Measurements from ENCODE around the gene PRDM15.

The PRDM15 gene, protein sequence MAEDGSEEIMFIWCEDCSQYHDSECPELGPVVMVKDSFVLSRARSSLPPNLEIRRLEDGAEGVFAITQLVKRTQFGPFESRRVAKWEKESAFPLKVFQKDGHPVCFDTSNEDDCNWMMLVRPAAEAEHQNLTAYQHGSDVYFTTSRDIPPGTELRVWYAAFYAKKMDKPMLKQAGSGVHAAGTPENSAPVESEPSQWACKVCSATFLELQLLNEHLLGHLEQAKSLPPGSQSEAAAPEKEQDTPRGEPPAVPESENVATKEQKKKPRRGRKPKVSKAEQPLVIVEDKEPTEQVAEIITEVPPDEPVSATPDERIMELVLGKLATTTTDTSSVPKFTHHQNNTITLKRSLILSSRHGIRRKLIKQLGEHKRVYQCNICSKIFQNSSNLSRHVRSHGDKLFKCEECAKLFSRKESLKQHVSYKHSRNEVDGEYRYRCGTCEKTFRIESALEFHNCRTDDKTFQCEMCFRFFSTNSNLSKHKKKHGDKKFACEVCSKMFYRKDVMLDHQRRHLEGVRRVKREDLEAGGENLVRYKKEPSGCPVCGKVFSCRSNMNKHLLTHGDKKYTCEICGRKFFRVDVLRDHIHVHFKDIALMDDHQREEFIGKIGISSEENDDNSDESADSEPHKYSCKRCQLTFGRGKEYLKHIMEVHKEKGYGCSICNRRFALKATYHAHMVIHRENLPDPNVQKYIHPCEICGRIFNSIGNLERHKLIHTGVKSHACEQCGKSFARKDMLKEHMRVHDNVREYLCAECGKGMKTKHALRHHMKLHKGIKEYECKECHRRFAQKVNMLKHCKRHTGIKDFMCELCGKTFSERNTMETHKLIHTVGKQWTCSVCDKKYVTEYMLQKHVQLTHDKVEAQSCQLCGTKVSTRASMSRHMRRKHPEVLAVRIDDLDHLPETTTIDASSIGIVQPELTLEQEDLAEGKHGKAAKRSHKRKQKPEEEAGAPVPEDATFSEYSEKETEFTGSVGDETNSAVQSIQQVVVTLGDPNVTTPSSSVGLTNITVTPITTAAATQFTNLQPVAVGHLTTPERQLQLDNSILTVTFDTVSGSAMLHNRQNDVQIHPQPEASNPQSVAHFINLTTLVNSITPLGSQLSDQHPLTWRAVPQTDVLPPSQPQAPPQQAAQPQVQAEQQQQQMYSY

DNA sequence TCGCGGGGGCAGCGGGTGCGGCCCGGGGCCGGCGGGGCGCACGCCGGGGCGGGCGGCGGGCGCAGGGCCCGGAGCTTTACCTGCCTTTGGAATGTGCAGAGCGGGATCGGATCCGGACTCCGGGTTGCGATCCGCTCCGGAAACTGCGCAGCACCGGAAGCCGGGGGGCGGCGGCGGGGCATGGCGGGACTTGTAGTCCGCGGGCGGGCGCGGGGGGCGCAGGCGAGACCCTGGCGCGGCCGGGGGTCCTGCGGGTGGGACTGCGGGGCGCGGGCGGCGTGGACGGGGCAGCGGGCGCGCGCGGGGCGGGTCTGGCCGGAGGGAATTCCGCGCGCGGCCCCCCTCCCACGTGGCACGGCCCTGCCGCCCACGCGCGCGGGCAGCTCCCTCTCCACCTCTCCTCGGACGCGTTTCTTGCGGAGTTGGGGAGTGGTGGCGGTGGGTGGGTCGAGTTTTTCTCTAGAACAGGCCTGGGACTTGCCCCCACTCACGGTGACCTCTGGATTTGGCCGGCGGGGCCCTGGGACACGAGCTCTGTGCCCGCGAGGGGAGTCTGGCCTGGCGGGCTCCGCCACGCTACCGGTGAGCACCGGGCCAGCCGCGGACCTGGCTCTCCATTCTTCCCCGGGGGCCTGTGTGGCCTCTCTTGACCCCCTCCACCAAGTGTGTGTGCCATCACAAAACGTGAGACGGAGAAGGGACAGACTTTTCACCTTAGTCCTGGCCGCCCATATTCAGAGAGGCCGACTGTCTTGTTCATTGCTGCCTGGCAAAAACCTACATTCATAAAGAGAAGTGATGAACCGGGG, at the start of gene PRDM15:
TSS of gene PRDM15 (minus strand) at position 155 of the 809 bp plus-strand sequence. CDS start 18,981 bp downstream, outside the sequence.
- DNase-seq: peak; percentile 78

DNA sequence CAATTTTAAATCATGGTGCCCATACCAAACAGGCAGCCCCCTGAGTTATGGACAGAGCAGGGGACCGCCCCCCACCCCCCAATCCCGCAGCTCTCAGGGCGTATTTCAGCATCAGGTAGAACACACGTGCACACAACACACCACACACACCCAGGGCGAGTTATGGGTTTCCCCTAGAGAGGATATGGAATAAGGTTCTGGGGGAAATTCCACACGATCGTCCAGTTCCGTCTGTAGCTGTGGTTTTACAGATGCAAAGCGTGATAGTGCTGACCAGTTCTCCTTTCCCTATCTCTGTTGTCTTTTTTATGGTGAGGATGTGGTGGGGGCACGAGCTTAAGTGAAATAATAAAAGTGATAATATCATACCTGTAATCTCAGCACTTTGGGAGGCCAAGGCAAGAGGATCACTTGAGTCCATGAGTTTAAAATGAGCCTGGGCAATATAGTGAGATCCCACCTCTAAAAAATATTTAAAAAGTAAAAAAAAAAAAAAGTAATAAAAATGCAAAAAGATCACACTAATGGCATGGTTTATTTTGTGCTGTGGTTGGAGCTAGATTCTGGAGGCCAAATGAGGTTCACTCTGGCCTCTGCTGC, 49.6 kb upstream of the PRDM15 start:
- DNase-seq: no peak

DNA sequence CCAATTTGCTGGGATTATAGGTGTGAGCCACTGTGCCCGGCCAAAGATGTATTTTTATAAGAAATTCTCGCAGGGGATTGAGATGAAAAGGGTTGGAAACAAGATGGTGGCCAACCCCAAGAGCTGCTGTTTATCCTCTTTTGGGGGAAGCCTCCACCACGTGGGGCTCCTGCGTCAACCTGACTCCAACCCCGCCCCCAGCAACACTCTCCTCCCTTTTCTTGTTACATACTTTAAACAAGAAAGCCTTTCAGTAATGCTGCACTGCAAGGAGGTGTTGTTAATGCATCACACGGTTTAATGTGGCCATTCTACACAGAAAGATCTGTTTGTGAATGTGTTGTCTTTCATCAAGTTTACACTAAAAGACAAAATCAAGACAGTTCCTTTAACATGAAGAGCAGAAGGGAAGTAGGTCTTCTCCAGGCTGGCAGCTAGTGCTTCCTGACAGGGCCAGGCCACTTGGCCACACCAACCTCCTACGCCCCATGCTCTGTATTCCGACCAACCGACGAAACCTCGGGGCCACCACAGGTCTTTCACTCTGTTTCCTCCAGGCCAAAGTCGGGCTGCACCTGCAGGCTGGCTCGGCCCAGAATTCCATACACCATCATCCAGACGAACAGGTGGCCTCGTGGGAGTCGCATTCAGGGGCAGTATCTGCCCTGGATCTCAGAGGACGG, 48.7 kb upstream of the PRDM15 start:
- no peak for DNase-seq

DNA sequence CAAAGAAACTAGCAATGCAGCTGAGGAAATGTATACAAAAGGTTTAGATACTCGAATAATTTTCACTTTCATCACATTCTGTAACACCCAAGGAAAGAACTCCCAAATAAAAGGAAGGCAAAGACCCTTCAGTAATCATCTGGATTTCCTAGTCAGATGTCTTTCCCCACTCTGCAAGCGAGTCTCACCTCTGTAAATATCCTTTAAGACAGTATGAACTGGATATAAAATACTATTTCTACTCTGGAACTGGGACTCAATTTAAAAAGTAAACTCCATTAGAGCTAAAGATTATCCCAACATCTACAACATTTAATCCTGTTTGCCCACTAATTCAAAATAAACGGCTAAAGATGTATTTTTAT, 47.6 kb upstream of the PRDM15 start:
- no peak for DNase-seq

DNA sequence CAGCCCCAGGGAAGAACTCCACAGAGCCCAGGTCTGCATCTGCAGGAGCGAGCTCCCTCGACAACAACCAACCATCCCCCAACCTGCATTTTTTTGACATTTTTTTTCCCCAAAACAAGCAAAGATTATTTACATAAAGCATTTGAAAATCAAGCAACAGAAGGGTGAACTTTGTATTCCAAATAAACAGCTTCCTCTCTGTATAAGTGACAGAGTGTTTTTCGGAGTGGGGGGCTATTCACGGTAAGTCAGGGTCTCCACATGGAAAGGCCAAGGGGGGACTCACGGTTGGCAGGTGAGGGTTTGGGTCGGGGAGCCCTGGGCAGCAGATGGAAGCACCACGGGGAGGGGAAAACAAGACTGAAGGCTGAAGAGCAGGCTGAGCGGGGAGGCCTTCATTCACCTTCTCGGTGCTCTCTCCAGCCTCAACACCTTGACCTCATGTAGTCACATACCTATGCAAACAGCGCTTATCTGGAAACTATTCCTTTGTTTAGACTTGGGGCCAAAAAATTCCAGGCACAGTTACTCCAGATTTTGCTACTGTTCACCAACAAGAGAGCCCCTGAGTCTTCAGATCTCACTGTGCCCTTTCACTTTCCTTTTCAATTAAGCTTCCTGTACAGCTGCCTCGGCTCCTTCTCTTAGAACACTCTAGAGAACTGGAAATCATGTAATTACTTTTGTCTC, 47.1 kb upstream of the PRDM15 start:
- no peak for DNase-seq

DNA sequence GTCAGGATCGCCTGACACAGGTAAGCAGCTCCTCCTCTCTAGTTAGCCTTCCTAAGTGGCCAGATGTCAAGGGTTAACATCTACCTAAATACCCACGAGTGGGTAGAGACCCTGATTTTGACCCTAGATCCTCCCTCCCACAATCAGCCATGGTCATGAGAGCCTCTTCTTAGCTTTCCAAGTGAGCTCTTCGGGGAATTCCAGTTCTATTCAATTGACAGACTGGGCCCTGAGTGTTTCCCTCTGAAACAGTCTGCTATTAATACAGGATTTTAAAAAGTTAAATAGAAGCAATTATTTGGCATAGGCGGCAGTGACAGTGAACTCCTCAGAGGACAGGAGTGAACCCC, 46.6 kb upstream of the PRDM15 start:
- no peak for DNase-seq

DNA sequence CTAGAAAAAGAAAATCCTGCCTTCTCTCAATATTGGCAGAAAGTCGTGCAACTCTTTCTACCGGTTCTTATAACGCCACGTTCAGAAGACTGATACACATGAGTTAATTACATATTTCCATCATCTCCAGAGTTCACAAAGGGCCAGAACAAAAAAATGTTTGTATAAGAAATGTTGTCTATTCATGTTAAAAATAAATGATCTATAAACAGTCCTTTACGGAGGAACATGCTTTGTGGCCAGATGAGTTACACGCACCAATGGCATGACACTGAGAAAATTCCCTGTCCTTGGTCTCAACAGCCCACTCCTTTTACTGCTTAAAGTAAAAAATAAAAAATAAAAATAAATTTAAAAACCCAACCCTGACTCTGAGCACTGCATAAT, 45.2 kb upstream of the PRDM15 start:
- DNase-seq: no peak

DNA sequence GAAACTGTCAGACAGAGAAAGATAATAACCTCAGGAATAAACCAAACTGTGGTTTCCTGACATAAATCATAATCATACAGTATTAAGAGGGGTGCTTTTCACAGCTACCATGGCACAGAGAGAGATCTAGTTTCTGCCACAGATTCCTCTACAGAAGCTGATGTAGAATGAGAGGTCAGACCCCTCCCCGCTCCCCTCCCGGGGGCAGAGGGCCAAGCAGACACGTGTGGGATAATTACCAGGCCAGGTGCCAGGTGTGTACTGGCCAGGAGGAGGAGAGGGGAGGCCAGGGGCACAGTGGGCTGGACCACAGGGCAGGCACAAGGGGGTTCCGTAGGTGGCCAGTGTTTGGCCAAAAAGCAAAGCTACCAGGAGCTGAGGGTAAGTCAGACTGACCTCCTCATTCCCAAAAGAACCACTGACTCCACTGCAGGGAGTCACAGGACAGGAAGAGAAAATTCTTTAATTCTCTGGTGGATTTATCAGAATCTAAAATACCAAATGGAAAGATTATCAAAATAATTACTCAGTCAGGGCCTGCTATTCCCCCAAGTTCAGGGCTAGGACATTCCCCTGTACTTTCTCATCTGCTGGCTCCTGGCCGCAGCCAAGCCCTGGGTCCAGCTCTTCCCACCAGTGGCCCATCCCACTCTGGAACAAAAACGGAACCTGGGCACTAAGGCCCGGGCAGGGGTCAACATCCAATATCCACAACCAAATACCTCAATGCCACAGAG, 44.7 kb upstream of the PRDM15 start:
- DNase-seq: no peak

DNA sequence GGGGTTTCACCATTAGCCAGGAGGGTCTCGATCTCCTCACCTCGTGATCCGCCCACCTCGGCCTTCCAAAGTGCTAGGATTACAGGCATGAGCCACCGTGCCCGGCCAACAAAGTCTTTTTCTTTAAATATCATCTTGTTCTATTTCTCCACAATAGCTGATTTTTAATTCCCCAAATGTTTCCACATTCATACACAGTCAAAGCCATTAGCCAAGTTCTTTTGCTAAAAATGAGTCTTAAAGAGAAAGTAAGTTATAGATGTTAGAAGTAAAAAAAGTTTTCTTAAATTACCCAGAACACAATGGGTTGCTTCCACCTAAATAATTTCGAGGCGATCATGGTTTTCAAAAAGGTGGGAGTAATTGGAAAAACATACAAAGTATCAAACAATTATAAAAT, 44.0 kb upstream of the PRDM15 start:
- no peak for DNase-seq

DNA sequence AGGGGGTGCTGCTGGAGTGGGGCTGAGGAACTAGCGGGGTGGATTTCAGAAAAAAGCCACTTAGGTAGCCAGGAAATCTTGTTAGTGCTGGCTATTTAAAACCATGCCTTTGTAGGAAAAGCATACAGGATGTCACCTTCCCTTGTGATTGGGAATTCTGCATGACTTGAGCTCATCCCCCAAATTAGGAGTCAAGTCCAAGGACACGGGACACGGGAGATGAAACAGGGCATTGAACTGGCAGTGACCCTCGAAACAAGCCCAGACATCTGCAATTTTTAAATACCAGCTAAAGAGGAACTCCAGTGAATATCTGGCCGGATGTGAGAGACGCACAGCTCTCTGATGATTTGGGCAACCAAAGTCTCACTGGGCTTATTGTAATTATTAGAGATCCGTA, 41.9 kb upstream of the PRDM15 start:
- no peak for DNase-seq

DNA sequence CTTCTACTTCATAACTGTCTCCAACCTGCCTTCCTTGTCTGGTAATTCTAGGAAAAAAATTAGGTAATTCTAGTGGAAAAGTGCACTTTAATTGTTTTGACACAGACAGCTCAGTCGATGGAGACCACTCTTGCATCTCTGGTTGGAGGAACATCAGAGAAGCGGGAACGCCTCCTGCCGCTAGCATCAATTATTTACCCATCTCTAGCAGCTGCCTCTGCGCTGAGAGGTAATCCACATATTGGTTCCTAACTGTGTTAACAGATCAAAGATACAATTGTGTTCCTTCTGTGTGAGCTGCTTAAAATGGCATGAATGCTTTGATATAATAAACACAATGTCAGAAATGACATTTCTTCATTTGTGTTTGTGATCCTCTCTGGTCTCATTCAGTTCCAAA, 41.3 kb upstream of the PRDM15 start:
- no peak for DNase-seq

DNA sequence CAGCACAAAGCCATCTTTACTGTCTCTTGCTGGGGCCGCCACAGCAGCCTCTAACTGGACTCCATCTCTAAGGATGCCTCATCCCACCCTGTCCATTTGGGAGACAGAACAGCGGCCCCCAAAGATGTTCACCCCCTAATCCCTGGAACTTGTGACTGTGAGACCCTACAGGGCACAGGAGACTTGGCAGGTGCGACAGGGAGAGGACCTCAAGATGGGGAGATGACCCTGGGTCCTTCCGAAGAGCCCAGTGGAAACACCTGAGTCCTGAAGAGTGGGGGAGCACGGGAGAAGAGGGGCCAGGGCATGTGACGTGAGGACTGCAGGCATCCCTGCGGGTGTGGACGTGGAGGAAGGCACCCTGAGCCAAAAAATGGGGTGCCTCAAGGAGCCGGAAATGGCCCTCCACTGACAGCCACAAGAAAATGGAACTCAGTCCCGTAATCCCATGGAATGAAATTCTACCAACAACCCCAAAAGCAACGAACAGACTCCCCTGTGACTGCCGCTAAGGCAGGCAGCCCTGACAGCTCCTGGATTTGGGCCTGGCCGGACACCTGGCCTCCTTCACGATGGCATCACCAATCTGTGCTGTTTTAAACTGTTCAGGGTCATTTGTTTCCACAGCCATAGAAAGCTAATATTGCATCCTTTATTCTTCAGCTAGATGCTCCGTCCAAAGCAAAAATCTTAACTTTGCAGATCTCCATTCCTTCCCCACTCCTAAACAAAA, 40.7 kb upstream of the PRDM15 start:
- DNase-seq: no peak

DNA sequence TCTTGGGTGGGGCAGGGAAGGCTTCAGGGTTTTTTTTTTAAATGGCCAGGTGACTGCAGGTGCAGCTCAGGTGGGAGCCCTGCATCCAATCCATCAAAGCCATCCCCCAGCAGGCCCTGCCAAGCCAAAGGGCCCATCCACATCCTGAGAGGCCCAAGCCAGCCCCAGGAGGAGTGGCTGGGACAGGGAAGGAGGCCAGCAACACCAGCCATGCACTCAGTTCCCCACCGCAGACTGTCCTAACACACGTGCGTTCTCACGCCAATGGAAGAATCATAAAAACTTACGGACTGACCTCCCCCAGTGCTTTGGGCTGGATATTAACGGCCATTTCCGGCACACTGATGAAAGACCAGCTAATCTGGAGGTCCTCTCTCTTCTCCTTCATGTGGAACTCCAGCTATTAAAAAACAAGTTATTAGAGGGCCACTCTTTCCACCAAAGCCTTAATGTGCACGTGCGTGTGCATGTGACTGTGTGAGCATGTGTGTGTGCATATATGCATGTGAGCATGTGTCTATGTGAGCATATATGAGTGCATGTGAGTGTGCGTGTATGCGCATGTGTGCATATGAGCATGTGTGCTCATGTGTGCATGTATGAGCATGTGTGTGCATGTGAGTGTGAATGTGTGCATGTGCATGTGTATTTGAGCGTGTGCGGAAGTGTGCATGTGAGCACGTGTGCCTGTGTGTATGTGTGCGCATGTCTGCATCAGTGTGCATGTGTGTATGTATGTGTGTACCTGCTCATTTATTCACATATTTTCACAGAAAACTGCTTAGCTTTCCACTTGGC, 39.6 kb upstream of the PRDM15 start:
- DNase-seq: no peak

DNA sequence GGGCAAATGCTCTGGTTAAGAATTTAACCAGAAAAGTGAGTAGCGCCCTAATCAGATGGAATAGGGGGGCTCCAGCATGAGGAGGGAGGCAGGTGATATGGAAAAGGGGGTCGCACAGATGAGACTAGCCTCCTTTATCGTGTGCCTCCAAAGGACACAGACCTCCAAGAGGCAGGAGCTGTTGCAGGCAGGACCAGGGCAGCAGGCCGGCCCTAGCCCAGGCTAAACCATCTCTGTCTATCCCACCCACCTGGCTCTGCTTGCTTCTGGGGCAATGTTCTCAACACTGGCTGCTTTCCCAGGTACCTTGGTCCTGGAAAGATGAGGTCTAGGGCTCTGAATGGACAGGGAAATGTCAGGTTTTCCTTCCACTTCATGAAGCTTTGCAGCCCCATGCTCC, 38.4 kb upstream of the PRDM15 start:
- DNase-seq: no peak

DNA sequence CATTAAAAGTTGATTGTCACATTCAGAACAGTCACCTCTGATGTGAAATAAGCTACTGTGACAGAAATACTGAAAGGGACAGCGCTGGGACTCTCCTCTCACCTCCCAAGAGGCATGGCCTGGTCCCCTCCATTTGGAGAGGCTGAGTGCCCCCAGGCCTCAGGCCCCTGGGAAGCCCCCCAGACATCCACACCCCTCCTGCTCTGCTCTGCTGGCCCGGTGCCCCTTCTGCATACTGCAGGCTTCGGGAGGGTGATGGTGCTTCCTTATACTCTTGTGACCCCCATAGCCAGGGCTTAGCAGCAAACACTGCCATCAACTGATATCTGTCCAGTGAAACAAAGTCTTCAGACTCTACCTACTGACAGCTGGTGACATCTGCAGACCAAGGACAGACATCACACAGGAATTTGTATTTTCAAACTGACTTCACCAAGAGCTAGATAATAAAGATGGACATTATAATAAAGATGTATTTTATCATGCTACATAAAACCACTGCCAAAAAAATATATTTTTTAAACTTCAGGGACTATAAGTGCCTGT, 37.8 kb upstream of the PRDM15 start:
- DNase-seq: peak; percentile 20

DNA sequence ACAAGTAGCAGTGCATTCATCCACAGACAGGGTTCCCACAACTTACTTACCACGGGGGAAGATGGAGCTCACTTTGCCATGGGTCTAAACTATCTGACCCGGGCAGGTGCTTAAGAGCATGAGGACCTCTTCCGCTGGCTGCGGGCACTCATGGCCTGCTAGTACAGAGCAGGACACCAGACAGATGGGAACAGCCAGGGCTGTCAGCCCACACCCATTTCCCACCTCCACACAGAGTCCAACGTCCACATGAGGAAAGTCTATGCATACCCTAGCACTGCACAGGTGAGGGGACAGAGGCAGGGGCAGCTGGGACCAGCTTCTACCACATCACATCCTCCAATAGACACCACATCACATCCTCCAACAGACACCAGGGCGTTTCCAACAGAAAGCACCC, 35.8 kb upstream of the PRDM15 start:
- no peak for DNase-seq

DNA sequence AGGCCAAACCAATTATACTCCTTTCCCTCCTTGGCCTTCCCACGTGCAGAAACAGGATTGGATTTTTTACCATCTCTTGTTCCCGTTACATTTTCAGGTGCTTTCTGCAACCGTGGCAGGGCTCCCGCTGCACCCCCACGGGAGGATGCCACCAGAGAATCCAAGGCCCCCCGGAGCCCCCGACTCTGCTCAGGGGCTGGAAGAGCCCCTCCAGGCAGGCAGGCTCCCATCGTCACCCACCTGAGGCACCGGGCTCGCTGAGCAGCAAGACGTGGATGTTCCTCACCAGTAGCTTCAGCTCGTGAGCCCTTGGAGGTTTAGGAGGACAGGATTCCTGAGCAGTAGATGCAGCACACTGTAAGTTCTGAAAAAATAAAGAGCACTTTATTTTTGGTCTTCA, 35.2 kb upstream of the PRDM15 start:
- no peak for DNase-seq

DNA sequence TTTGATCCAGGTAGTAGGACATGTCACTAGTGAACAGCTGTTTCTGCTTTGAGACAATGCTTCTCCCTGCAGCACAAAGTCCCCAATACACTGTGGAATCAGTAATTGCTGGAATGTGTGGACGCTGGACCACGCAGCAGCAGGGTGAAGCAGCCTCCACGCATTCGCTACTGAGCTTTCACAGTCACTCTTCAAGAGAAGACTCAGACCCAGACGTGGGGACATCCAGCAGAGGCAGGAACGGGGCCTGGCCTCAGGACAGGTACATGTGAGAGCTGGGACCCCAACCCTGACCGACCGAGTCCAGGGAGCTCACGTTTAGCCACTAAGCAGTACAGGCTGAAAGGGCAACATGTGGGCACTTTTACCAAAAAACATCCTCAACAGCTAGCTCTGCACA, 34.1 kb upstream of the PRDM15 start:
- no peak for DNase-seq

DNA sequence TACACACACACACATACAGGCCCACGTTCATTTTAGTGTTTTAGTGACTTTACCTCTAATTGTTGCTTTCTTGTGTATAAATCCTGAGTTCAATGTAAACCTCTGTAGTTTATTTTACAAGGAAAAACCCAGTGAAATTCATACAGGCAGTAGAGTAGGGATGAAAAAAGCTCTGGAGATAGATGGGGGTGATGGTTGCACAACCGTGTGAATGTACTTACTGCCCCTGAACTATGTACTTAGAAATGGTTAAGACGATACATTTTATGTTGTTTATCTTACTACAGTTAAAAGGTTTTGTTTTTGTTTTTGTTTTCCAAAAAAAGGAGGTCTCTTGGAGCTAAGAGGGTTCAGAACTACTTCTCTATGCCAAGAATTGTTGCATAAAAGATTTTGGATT, 29.7 kb upstream of the PRDM15 start:
- no peak for DNase-seq
